Spleen (tissue), 7 donors: ENCODE measurements around the gene MINDY4.

ENCODE experiments used
- CTCF ChIP-seq, 11 experiments: fragments of 200-600 bp in 7 of 11; fragments of 450-650 bp in 4 of 11; sonication (generic) in 4 of 11; IDR thresholded peaks in 8 of 11; conservative IDR thresholded peaks in 3 of 11; 1 replicate in 7 of 11; 2 replicates in 4 of 11; pipeline versions ENCODE4 v1.4.0 to v1.8.0; 2016 to 2021; ENCODE audit warnings: antibody characterized with exemption in 11 of 11, inconsistent platforms in 4 of 11, mild to moderate bottlenecking in 1 of 11
- POLR2AphosphoS5 ChIP-seq, 3 donors: sonication (generic); formaldehyde crosslinking; IDR thresholded peaks; one replicate each; pipeline ENCODE4 v1.5.1; 2017; ENCODE audit warnings: antibody characterized with exemption in 3 of 3
- donor health status: DM: no; HTN: no; CAD: no; lungs with moderate emphysema.
- donor health status: DM: no; HTN: no; CAD: no.
- donor health status: DM: no; HTN: no; CAD: no.

- no peak for TF ChIP-seq POLR2AphosphoS5 (IDR thresholded peaks at IDR 0.05)
- no peak for TF ChIP-seq CTCF (IDR thresholded peaks at IDR 0.05 in 8 of 11, conservative IDR thresholded peaks at IDR 0.05 in 3 of 11)
Observed at GRCh38 chr7:30923009-30923773, 152.0 kb downstream of the MINDY4 start.
